GM12878 (cell line): Measurements from ENCODE around the gene LRBA. TPM values are rescaled to one million over a fixed set of nuclear protein-coding genes. Genes with fewer than 3 reads are reported as not detected.

Experiments
- ATAC-seq: fragments of 200-7000 bp; cut with Tn5 transposase; 3 replicates; pipeline ENCODE4 v1.9.1; 2020; ENCODE audit warnings: mild to moderate bottlenecking, moderate library complexity
- BruUV-seq: library from RNA; stranded (reverse); fragments of 400-500 nt; replicated peaks from 2 replicates; lab custom pipeline; 2021; lab: Mats Ljungman, UMichigan
- CTCF ChIA-PET: fragments of 300-600 bp; sonication (Branson Sonifier 250); formaldehyde crosslinking; extraction: SDS; loops from one replicate; lab custom pipeline; 2021; ENCODE audit warnings: inconsistent platforms; lab: Yijun Ruan, JAX
- POLR2A ChIA-PET: fragments of 350-600 bp; formaldehyde crosslinking; extraction: SDS; loops from one replicate; lab custom pipeline; 2021; ENCODE audit warnings: inconsistent platforms; lab: Charles Lee
- RAD21 ChIA-PET: fragments of 300-600 bp; sonication (Branson Sonifier 250); formaldehyde crosslinking; loops from one replicate; lab custom pipeline; 2023; ENCODE audit warnings: antibody characterized with exemption; ENCODE audit not compliant: unreplicated experiment; lab: Charles Lee
- SMC1A ChIA-PET: fragments of 300-600 bp; sonication (Branson Sonifier 250); formaldehyde crosslinking; loops from one replicate; lab custom pipeline; 2023; ENCODE audit not compliant: unreplicated experiment, uncharacterized antibody; lab: Charles Lee
- DNase-seq: peaks from one replicate; pipeline ENCODE4 v3.0.0-alpha.2; 2011; ENCODE audit warnings: low read depth, low spot score
- FAIRE-seq: peaks from 3 replicates; lab custom pipeline; 2011; peaks lifted over from hg19 to GRCh38; lab: Jason Lieb, UNC
- H2AFZ ChIP-seq: 2 replicates; pipeline ENCODE4 v1.6.0; 2011; ENCODE audit warnings: low read depth, low read length, control low read depth; ENCODE audit not compliant: control insufficient read depth
- H3K27ac ChIP-seq: 2 replicates; pipeline ENCODE4 v1.5.1; 2011; ENCODE audit warnings: control low read depth; ENCODE audit not compliant: control insufficient read depth, insufficient read depth
- H3K27me3 ChIP-seq, 2 experiments: replicated peaks in 1 of 2; 2 replicates each; pipeline versions ENCODE4 v1.6.0 to v1.6.1; 2011; ENCODE audit warnings: low read length in 1 of 2; ENCODE audit not compliant: control insufficient read depth in 2 of 2, insufficient read depth in 2 of 2
- H3K36me3 ChIP-seq, 2 experiments: 2 replicates each; pipeline ENCODE4 v1.5.1; 2011; ENCODE audit warnings: low read length in 1 of 2; ENCODE audit not compliant: control insufficient read depth in 2 of 2, insufficient read depth in 2 of 2
- H3K4me1 ChIP-seq: 2 replicates; pipeline ENCODE4 v1.6.1; 2011; ENCODE audit warnings: mild to moderate bottlenecking, low read length, moderate library complexity, mixed read lengths; ENCODE audit not compliant: control insufficient read depth, insufficient read depth
- H3K4me2 ChIP-seq: 2 replicates; pipeline ENCODE4 v1.6.0; 2011; ENCODE audit warnings: control low read depth; ENCODE audit not compliant: control insufficient read depth, insufficient read depth
- H3K4me3 ChIP-seq: fragments of 200-600 bp; sonication (generic); 2 replicates; pipeline ENCODE4 v1.5.1; 2016
- H3K79me2 ChIP-seq: 2 replicates; pipeline ENCODE4 v1.6.0; 2011; ENCODE audit warnings: low read length; ENCODE audit not compliant: control insufficient read depth, insufficient read depth
- H3K9ac ChIP-seq: 2 replicates; pipeline ENCODE4 v1.8.0; 2011; ENCODE audit warnings: low read length, control low read depth, mixed read lengths; ENCODE audit not compliant: control insufficient read depth, insufficient read depth
- H3K9me3 ChIP-seq: replicated peaks from 3 replicates; pipeline ENCODE4 v1.5.1; 2011; ENCODE audit warnings: mild to moderate bottlenecking, low read length; ENCODE audit not compliant: control insufficient read depth, insufficient read depth
- H4K20me1 ChIP-seq: 2 replicates; pipeline ENCODE4 v1.6.0; 2011; ENCODE audit not compliant: control insufficient read depth, insufficient read depth
- BCL3 ChIP-seq: IDR thresholded peaks from 2 replicates; pipeline ENCODE4 v1.6.1; 2011; ENCODE audit warnings: borderline replicate concordance, low read depth, mild to moderate bottlenecking, moderate library complexity, low read length; ENCODE audit not compliant: insufficient read depth, poor library complexity, severe bottlenecking
- BMI1 ChIP-seq: fragments of 450-650 bp; IDR thresholded peaks from 2 replicates; pipeline ENCODE4 v1.6.1; 2016; ENCODE audit warnings: mild to moderate bottlenecking, moderate library complexity, borderline replicate concordance
- EZH2 ChIP-seq: IDR thresholded peaks from 2 replicates; pipeline ENCODE4 v1.6.1; 2012; ENCODE audit warnings: low read depth, mild to moderate bottlenecking, control low read depth, inconsistent platforms, low read length, borderline replicate concordance; ENCODE audit not compliant: control insufficient read depth
- NR2C1 ChIP-seq: fragments of 450-650 bp; IDR thresholded peaks from 2 replicates; pipeline ENCODE4 v1.6.1; 2017; ENCODE audit warnings: antibody characterized with exemption, mild to moderate bottlenecking, moderate library complexity
- RAD51 ChIP-seq: fragments of 450-650 bp; IDR thresholded peaks from 2 replicates; pipeline ENCODE4 v1.6.1; 2016; ENCODE audit warnings: moderate library complexity, mild to moderate bottlenecking, inconsistent platforms
- RBBP5 ChIP-seq: fragments of 200-600 bp; sonication (generic); conservative IDR thresholded peaks from 2 replicates; pipeline ENCODE4 v1.6.1; 2016
- RFX5 ChIP-seq: IDR thresholded peaks from 2 replicates; pipeline ENCODE4 v1.6.1; 2011; ENCODE audit warnings: low read depth, low read length, improper control_type of control experiment
- RUNX3 ChIP-seq: IDR thresholded peaks from 2 replicates; pipeline ENCODE4 v1.6.1; 2012; ENCODE audit warnings: low read length, inconsistent platforms
- SKIL ChIP-seq: fragments of 450-650 bp; IDR thresholded peaks from 2 replicates; pipeline ENCODE4 v1.6.1; 2017; ENCODE audit warnings: mild to moderate bottlenecking, low read depth, inconsistent platforms; ENCODE audit not compliant: poor library complexity, severe bottlenecking
- SMAD5 ChIP-seq: IDR thresholded peaks from 2 replicates; pipeline ENCODE4 v1.6.1; 2016; ENCODE audit warnings: antibody characterized with exemption, low read depth
- SMARCA5 ChIP-seq: fragments of 450-650 bp; IDR thresholded peaks from 2 replicates; pipeline ENCODE4 v1.6.1; 2017; ENCODE audit warnings: mild to moderate bottlenecking
- SUZ12 ChIP-seq: fragments of 200-600 bp; sonication (generic); IDR thresholded peaks from one replicate; pipeline ENCODE4 v1.6.1; 2018; ENCODE audit warnings: antibody characterized with exemption, mild to moderate bottlenecking; ENCODE audit not compliant: unreplicated experiment
- YBX1 ChIP-seq: fragments of 450-650 bp; IDR thresholded peaks from 2 replicates; pipeline ENCODE4 v1.6.1; 2016; ENCODE audit warnings: antibody characterized with exemption
- WGBS: methylation state at CpG from one replicate; pipeline ENCODE4 v1.1.6; 2016; ENCODE audit warnings: low lambda C conversion rate; ENCODE audit not compliant: insufficient replicate concordance, insufficient coverage; ENCODE audit errors: missing lambda C conversion rate; 5-methylcytosine and 5-hydroxymethylcytosine counted together
- in situ Hi-C: fragments of 300-500 bp; cut with MboI; formaldehyde crosslinking; loops from 9 replicates; pipeline ENCODE4 v1.14.3; 2018; ENCODE audit warnings: mixed read lengths
- intact Hi-C: fragments of 100-400 bp; cut with micrococcal nuclease; formaldehyde crosslinking; loops from one replicate; pipeline ENCODE4 v1.14.2; 2022; ENCODE audit not compliant: unreplicated experiment
- polyA plus RNA-seq, 11 experiments: library from polyadenylated mRNA; depleted of rRNA in 4 of 11; unstranded in 6 of 11; stranded (reverse) in 5 of 11; fragments of >200 nt; fragmentation: Nextera tagmentation in 4 of 11; fragmentation: Illumina TruSeq in 1 of 11; extraction: Ambion mirVana in 4 of 11; extraction: Trizol in 1 of 11; gene quantifications; 1 replicate in 1 of 11; 2 replicates in 10 of 11; pipeline versions ENCODE4 v1.2.1 to v1.2.3, GENCODE V29; 2011 to 2016; ENCODE audit warnings: inconsistent platforms in 2 of 11, missing spikeins in 2 of 11, low read depth in 1 of 11
- total RNA-seq, 4 experiments: library from RNA; depleted of rRNA in 3 of 4; stranded (reverse); fragments of >200 nt in 3 of 4; fragmentation: Illumina TruSeq in 1 of 4; extraction: Trizol in 1 of 4; gene quantifications; 2 replicates each; pipeline versions ENCODE4 v1.2.1 to v1.2.3, GENCODE V29; 2013 to 2021

LRBA gene
- total and polyA plus RNA-seq, 10 of the 15 experiments (the other 5 are each of a cell fraction or from before 2014, with no cell fraction given) = 20.3 to 93.4 (median 55.0) TPM

- Histone ChIP-seq H3K27ac (no peak overlapping the region), H3K9ac (no peak overlapping the region), H3K27me3 (peaks cover 0 to 3% of the 10 kb centered on the region in 2 experiments; a peak in 1 of 4 replicates), H2AFZ (no peak overlapping the region), H3K9me3 (no peaks in the 10 kb centered on the region), H3K79me2 (no peaks in the 10 kb centered on the region), H3K36me3 (no peaks in the 10 kb centered on the region), H3K4me1 (no peaks in the 10 kb centered on the region), H4K20me1 (no peaks in the 10 kb centered on the region), H3K4me2 (no peak overlapping the region), H3K4me3 (no peak overlapping the region)
- WGBS = 0% methylated on average over 1 of the region's 1 CpG
- SMC1A ChIA-PET = no interaction called here
- RAD21 ChIA-PET = no interaction called here
- intact Hi-C loops = no loop called here
- DNase-seq = no peak
- CTCF ChIA-PET = no interaction called here
- no peak for FAIRE-seq
- POLR2A ChIA-PET = no interaction called here
- in situ Hi-C loops = no loop called here
- ATAC-seq = no peak
- TF ChIP-seq BMI1 (no peak), RBBP5 (no peak), YBX1 (no peak), EZH2 (no peak), BCL3 (no peak), SKIL (no peak), SUZ12 (no peak), SMAD5 (no peak), NR2C1 (no peak), RUNX3 (no peak), SMARCA5 (no peak), RFX5 (no peak), RAD51 (no peak)
- no TSS peak for BruUV-seq
Observed at GRCh38 chr4:150229520-150229919, 785.6 kb downstream of the LRBA start.
